H9 (cell line): ENCODE data around the gene RIPPLY1. TPM values are rescaled to one million over a fixed set of nuclear protein-coding genes. Genes with fewer than 3 reads are reported as not detected.

Experiments
- DNase-seq: peaks from one replicate; pipeline ENCODE4 v3.0.0-alpha.2; 2017
- H2AFZ ChIP-seq: one replicate; pipeline ENCODE4 v1.6.1; 2013; ENCODE audit warnings: mild to moderate bottlenecking, low read length, control low read depth, moderate library complexity
- H2AK5ac ChIP-seq: 2 replicates; pipeline ENCODE4 v1.6.1; 2013; ENCODE audit warnings: low read length, control low read depth, mixed read lengths; ENCODE audit not compliant: insufficient read length
- H2BK120ac ChIP-seq: one replicate; pipeline ENCODE4 v1.6.1; 2013; ENCODE audit warnings: low read depth, mild to moderate bottlenecking, low read length, control low read depth, inconsistent platforms; ENCODE audit not compliant: poor library complexity, severe bottlenecking
- H2BK12ac ChIP-seq: 2 replicates; pipeline ENCODE4 v1.6.1; 2013; ENCODE audit warnings: low read length, control low read depth, mixed read lengths, low read depth; ENCODE audit not compliant: insufficient read length
- H2BK15ac ChIP-seq: 2 replicates; pipeline ENCODE4 v1.6.1; 2013; ENCODE audit warnings: low read depth, low read length, control low read depth
- H2BK20ac ChIP-seq: one replicate; pipeline ENCODE4 v1.6.1; 2013; ENCODE audit warnings: low read depth, mild to moderate bottlenecking, low read length, control low read depth, inconsistent platforms; ENCODE audit not compliant: poor library complexity, severe bottlenecking
- H2BK5ac ChIP-seq: 2 replicates; pipeline ENCODE4 v1.6.1; 2013; ENCODE audit warnings: low read length, control low read depth, mixed read lengths; ENCODE audit not compliant: insufficient read length
- H3K14ac ChIP-seq: 2 replicates; pipeline ENCODE4 v1.6.1; 2013; ENCODE audit warnings: low read length, control low read depth; ENCODE audit not compliant: insufficient read depth
- H3K18ac ChIP-seq: 2 replicates; pipeline ENCODE4 v1.6.1; 2013; ENCODE audit warnings: low read depth, mild to moderate bottlenecking, mixed read lengths, low read length, control low read depth; ENCODE audit not compliant: insufficient read length
- H3K23ac ChIP-seq: 2 replicates; pipeline ENCODE4 v1.6.1; 2013; ENCODE audit warnings: low read length, control low read depth, mixed read lengths, low read depth; ENCODE audit not compliant: insufficient read length
- H3K23me2 ChIP-seq: 2 replicates; pipeline ENCODE4 v1.6.1; 2013; ENCODE audit warnings: low read depth, mild to moderate bottlenecking, mixed read lengths, low read length, control low read depth; ENCODE audit not compliant: insufficient read length, poor library complexity, severe bottlenecking
- H3K27ac ChIP-seq: 2 replicates; pipeline ENCODE4 v1.5.1; 2013; ENCODE audit warnings: low read length, control low read depth, mixed read lengths, low read depth; ENCODE audit not compliant: insufficient read length
- H3K27me3 ChIP-seq: 2 replicates; pipeline ENCODE4 v1.6.1; 2013; ENCODE audit warnings: low read length, control low read depth, inconsistent platforms; ENCODE audit not compliant: insufficient read depth
- H3K4ac ChIP-seq: 2 replicates; pipeline ENCODE4 v1.6.1; 2013; ENCODE audit warnings: low read depth, mild to moderate bottlenecking, control low read depth, inconsistent platforms, low read length, moderate library complexity
- H3K4me1 ChIP-seq: 2 replicates; pipeline ENCODE4 v1.6.1; 2013; ENCODE audit warnings: low read length, control low read depth, inconsistent platforms; ENCODE audit not compliant: insufficient read depth
- H3K4me2 ChIP-seq: 2 replicates; pipeline ENCODE4 v1.6.1; 2013; ENCODE audit warnings: low read length, control low read depth, mixed read lengths; ENCODE audit not compliant: insufficient read length, insufficient read depth
- H3K56ac ChIP-seq: 2 replicates; pipeline ENCODE4 v1.6.1; 2013; ENCODE audit warnings: low read depth, mild to moderate bottlenecking, mixed read lengths, low read length, control low read depth; ENCODE audit not compliant: insufficient read length
- H3K79me1 ChIP-seq: 2 replicates; pipeline ENCODE4 v1.6.1; 2013; ENCODE audit warnings: low read depth, mild to moderate bottlenecking, moderate library complexity, low read length, control low read depth, inconsistent platforms; ENCODE audit not compliant: insufficient read depth, poor library complexity, severe bottlenecking
- H3K79me2 ChIP-seq: 2 replicates; pipeline ENCODE4 v1.6.1; 2013; ENCODE audit warnings: low read length, control low read depth, inconsistent platforms; ENCODE audit not compliant: insufficient read depth
- H3K9ac ChIP-seq: 2 replicates; pipeline ENCODE4 v1.6.1; 2013; ENCODE audit warnings: low read length, control low read depth, mixed read lengths; ENCODE audit not compliant: insufficient read length; ENCODE audit errors: extremely low read depth
- H3K9me3 ChIP-seq: one replicate; pipeline ENCODE4 v1.6.1; 2013; ENCODE audit warnings: low read depth, low read length, inconsistent platforms; ENCODE audit not compliant: control insufficient read depth
- H3T11ph ChIP-seq: one replicate; pipeline ENCODE4 v1.6.1; 2013; ENCODE audit warnings: mild to moderate bottlenecking, low read length, control low read depth, inconsistent platforms
- H4K20me1 ChIP-seq: one replicate; pipeline ENCODE4 v1.6.1; 2013; ENCODE audit not compliant: control insufficient read depth, insufficient read length, insufficient read depth
- H4K5ac ChIP-seq: 2 replicates; pipeline ENCODE4 v1.6.1; 2013; ENCODE audit warnings: low read depth, mild to moderate bottlenecking, mixed read lengths, low read length, control low read depth; ENCODE audit not compliant: insufficient read length
- H4K8ac ChIP-seq: replicated peaks from 2 replicates; pipeline ENCODE4 v1.6.1; 2013; ENCODE audit warnings: low read length, control low read depth, mixed read lengths, low read depth; ENCODE audit not compliant: insufficient read length
- H4K91ac ChIP-seq: 2 replicates; pipeline ENCODE4 v1.6.1; 2013; ENCODE audit warnings: low read depth, mild to moderate bottlenecking, moderate library complexity, mixed read lengths, low read length, control low read depth; ENCODE audit not compliant: insufficient read length
- H3K27ac Mint-ChIP-seq, 3 experiments: 2 replicates in 2 of 3; 3 replicates in 1 of 3; pipeline ENCODE4 v1.8.0; 2020 to 2021; ENCODE audit warnings: mixed read lengths in 3 of 3, mild to moderate bottlenecking in 1 of 3, moderate library complexity in 1 of 3
- H3K27me3 Mint-ChIP-seq: 2 replicates; pipeline ENCODE4 v1.8.0; 2021; ENCODE audit warnings: low read depth, mild to moderate bottlenecking, moderate library complexity, mixed read lengths
- H3K36me3 Mint-ChIP-seq, 3 experiments: 2 replicates in 2 of 3; 3 replicates in 1 of 3; pipeline ENCODE4 v1.8.0; 2020 to 2021; ENCODE audit warnings: low read depth in 3 of 3, mixed read lengths in 3 of 3; ENCODE audit not compliant: insufficient read depth in 1 of 3
- H3K4me1 Mint-ChIP-seq, 2 experiments: 2 replicates each; pipeline ENCODE4 v1.8.0; 2020; ENCODE audit warnings: mixed read lengths in 2 of 2
- H3K4me3 Mint-ChIP-seq, 2 experiments: 2 replicates in 1 of 2; 3 replicates in 1 of 2; pipeline ENCODE4 v1.8.0; 2020 to 2021; ENCODE audit warnings: mild to moderate bottlenecking in 2 of 2, mixed read lengths in 2 of 2, moderate library complexity in 1 of 2
- H3K9me3 Mint-ChIP-seq, 2 experiments: 2 replicates in 1 of 2; 3 replicates in 1 of 2; pipeline ENCODE4 v1.8.0; 2020; ENCODE audit warnings: mild to moderate bottlenecking in 2 of 2, mixed read lengths in 2 of 2, moderate library complexity in 1 of 2
- WGBS: extraction: QIAGEN DNeasy Blood & Tissue Kit; methylation state at CpG from one replicate; pipeline ENCODE4 v1.1.7; 2013; ENCODE audit warnings: missing lambda C conversion rate, low lambda C conversion rate, mixed read lengths; ENCODE audit not compliant: insufficient read length; ENCODE audit errors: extremely low coverage; 5-methylcytosine and 5-hydroxymethylcytosine counted together
- total RNA-seq: library from RNA; stranded (reverse); gene quantifications from 2 replicates; pipeline ENCODE4 v1.2.1, GENCODE V29; 2021
- TF ChIP-seq, protein P1 (sequence below): fragments of 200-600 bp; sonication (generic); conservative IDR thresholded peaks from 3 replicates; pipeline ENCODE4 v1.8.0; 2021; ENCODE audit warnings: antibody characterized with exemption, mild to moderate bottlenecking

Gene RIPPLY1
- total RNA-seq, 1 experiment from 2014 or later: not detected

DNA sequence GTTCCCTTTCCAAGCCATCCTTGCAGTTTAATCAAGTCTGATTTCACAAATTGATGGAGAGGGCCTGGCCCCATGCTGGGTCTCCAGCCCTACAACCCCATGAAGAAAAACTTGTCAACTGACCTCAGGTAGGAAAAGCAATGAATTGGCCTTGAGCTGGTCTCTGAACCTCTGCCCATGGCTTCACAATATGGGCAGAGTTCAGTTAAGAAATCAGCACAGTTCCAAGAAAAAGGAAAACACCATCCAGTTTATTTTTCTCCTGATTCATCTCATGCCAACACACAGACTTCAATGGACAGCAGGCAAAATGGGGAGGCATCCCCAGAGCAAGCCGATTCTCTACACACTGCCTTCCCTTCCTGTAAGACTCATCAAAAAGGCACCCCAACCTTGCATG is 3.3 kb downstream of the RIPPLY1 start:
- no peak overlapping the region for H3K14ac ChIP-seq
- no peak overlapping the region for H3K23ac ChIP-seq
- no peak overlapping the region for H4K8ac ChIP-seq
- H3K9me3 ChIP-seq: no peaks in the 10 kb centered on the region
- H4K20me1 ChIP-seq: no peaks in the 10 kb centered on the region
- Mint-ChIP-seq H3K27ac (no peak overlapping the region), H3K4me1 (peaks cover 9 to 13% of the 10 kb centered on the region in 2 experiments), H3K9me3 (peaks cover 0 to 57% of the 10 kb centered on the region in 2 experiments; a peak in 2 of 5 replicates), H3K4me3 (no peak overlapping the region), H3K36me3 (no peaks in the 10 kb centered on the region; a peak in 1 of 7 replicates), H3K27me3 (no peaks in the 10 kb centered on the region)
- no peak overlapping the region for H3K27ac ChIP-seq
- H3K79me1 ChIP-seq: no peaks in the 10 kb centered on the region
- H2BK5ac ChIP-seq: no peak overlapping the region
- no peak overlapping the region for H2AK5ac ChIP-seq
- H4K91ac ChIP-seq: no peak overlapping the region
- H2BK20ac ChIP-seq: no peak overlapping the region
- DNase-seq: no peak
- H2BK15ac ChIP-seq: no peak overlapping the region
- no peaks in the 10 kb centered on the region for H3K4me1 ChIP-seq
- no peak overlapping the region for H2BK120ac ChIP-seq
- H3K4ac ChIP-seq: no peak overlapping the region
- no peaks in the 10 kb centered on the region for H3K79me2 ChIP-seq
- no peak overlapping the region for H3K9ac ChIP-seq
- no peak overlapping the region for H3K18ac ChIP-seq
- TF ChIP-seq, protein P1, sequence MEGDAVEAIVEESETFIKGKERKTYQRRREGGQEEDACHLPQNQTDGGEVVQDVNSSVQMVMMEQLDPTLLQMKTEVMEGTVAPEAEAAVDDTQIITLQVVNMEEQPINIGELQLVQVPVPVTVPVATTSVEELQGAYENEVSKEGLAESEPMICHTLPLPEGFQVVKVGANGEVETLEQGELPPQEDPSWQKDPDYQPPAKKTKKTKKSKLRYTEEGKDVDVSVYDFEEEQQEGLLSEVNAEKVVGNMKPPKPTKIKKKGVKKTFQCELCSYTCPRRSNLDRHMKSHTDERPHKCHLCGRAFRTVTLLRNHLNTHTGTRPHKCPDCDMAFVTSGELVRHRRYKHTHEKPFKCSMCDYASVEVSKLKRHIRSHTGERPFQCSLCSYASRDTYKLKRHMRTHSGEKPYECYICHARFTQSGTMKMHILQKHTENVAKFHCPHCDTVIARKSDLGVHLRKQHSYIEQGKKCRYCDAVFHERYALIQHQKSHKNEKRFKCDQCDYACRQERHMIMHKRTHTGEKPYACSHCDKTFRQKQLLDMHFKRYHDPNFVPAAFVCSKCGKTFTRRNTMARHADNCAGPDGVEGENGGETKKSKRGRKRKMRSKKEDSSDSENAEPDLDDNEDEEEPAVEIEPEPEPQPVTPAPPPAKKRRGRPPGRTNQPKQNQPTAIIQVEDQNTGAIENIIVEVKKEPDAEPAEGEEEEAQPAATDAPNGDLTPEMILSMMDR: no peak
- H2AFZ ChIP-seq: no peak overlapping the region
- H4K5ac ChIP-seq: no peak overlapping the region
- H3K23me2 ChIP-seq: no peaks in the 10 kb centered on the region
- no peak overlapping the region for H3T11ph ChIP-seq
- H3K56ac ChIP-seq: no peak overlapping the region
- no peak overlapping the region for H2BK12ac ChIP-seq
- H3K4me2 ChIP-seq: no peak overlapping the region
- H3K27me3 ChIP-seq: no peaks in the 10 kb centered on the region
- WGBS: no CpG with 5 or more reads among the region's 1 CpG
